Skeletal muscle tissue (tissue), 4 donors: ENCODE measurements around the gene NIF3L1. TPM values are rescaled to one million over a fixed set of nuclear protein-coding genes. Genes with fewer than 3 reads are reported as not detected.

Source experiments
- H3K27ac ChIP-seq: one replicate; pipeline ENCODE4 v1.7.0; 2013; ENCODE audit warnings: mild to moderate bottlenecking, low read depth, low read length, inconsistent platforms
- H3K27me3 ChIP-seq, 3 donors: one replicate each; pipeline ENCODE4 v1.7.0; 2013; ENCODE audit warnings: low read length in 3 of 3; ENCODE audit not compliant: control insufficient read depth in 3 of 3, insufficient read depth in 3 of 3
- H3K36me3 ChIP-seq, 3 donors: one replicate each; pipeline ENCODE4 v1.7.0; 2013; ENCODE audit warnings: low read length in 3 of 3; ENCODE audit not compliant: control insufficient read depth in 3 of 3, insufficient read depth in 3 of 3
- H3K4me1 ChIP-seq, 3 donors: one replicate each; pipeline ENCODE4 v1.7.0; 2013; ENCODE audit warnings: low read length in 3 of 3, mild to moderate bottlenecking in 3 of 3; ENCODE audit not compliant: control insufficient read depth in 3 of 3, insufficient read depth in 3 of 3
- H3K4me3 ChIP-seq, 3 donors: one replicate each; pipeline ENCODE4 v1.7.0; 2013; ENCODE audit warnings: low read length in 3 of 3
- H3K9ac ChIP-seq, 3 donors: one replicate each; pipeline ENCODE4 v1.7.0; 2013; ENCODE audit warnings: low read length in 3 of 3, mild to moderate bottlenecking in 3 of 3, moderate library complexity in 2 of 3, low read depth in 1 of 3
- H3K9me3 ChIP-seq, 3 donors: one replicate each; pipeline ENCODE4 v1.7.0; 2013; ENCODE audit warnings: low read length in 3 of 3; ENCODE audit not compliant: control insufficient read depth in 3 of 3
- total RNA-seq: library from RNA; depleted of rRNA; stranded (reverse); fragments of >200 nt; gene quantifications from one replicate; pipeline ENCODE4 v1.2.3, GENCODE V29; 2014
- donor health status: Osteomylitis.

NIF3L1 gene
- total RNA-seq, 1 donor from 2014 or later, result 23.0 TPM

GRCh38 chr2:200851398-200852248 is 37.5 kb upstream of the NIF3L1 start:
- Histone ChIP-seq H3K4me3 (no peak overlapping the region), H3K9me3 (no peaks in the 10 kb centered on the region), H3K4me1 (no peaks in the 10 kb centered on the region), H3K36me3 (peaks cover 42 to 55% (median 54%) of the 10 kb centered on the region in 3 donors), H3K27ac (no peak overlapping the region), H3K27me3 (no peaks in the 10 kb centered on the region), H3K9ac (no peak overlapping the region)

- Histone ChIP-seq H3K27ac (no peak overlapping the region), H3K4me1 (no peaks in the 10 kb centered on the region), H3K9me3 (no peaks in the 10 kb centered on the region), H3K27me3 (no peaks in the 10 kb centered on the region), H3K36me3 (peaks cover 51 to 65% (median 64%) of the 10 kb centered on the region in 3 donors), H3K9ac (no peak overlapping the region), H3K4me3 (no peak overlapping the region)
Observed at GRCh38 chr2:200852605-200853004, 36.6 kb upstream of the NIF3L1 start.

- peaks cover 18 to 21% (median 20%) of the 10 kb centered on the region in 3 donors for H3K4me1 ChIP-seq
- H3K27ac ChIP-seq, result no peak overlapping the region
- no peak overlapping the region for H3K4me3 ChIP-seq
- H3K9ac ChIP-seq, result no peak overlapping the region
- H3K9me3 ChIP-seq, result no peaks in the 10 kb centered on the region
- peaks cover 51 to 73% (median 72%) of the 10 kb centered on the region in 3 donors for H3K36me3 ChIP-seq
- no peaks in the 10 kb centered on the region for H3K27me3 ChIP-seq
Observed at GRCh38 chr2:200856806-200857205, 32.4 kb upstream of the NIF3L1 start.

- Histone ChIP-seq H3K9ac (peak overlapping the region in 2 of 3 donors; percentile 4 to 12), H3K4me3 (peak overlapping the region in 2 of 3 donors; percentile 38 to 100), H3K4me1 (peaks cover 23 to 27% (median 24%) of the 10 kb centered on the region in 3 donors), H3K27ac (peak overlapping the region; percentile 21), H3K36me3 (peaks cover 34 to 41% (median 41%) of the 10 kb centered on the region in 3 donors), H3K27me3 (no peaks in the 10 kb centered on the region), H3K9me3 (no peaks in the 10 kb centered on the region)
Observed at GRCh38 chr2:200860092-200860795, 28.9 kb upstream of the NIF3L1 start.

GRCh38 chr2:200861617-200862155 is 27.5 kb upstream of the NIF3L1 start:
- H3K27ac ChIP-seq, result peak overlapping the region; percentile 100

GRCh38 chr2:200862532-200863000 is 26.6 kb upstream of the NIF3L1 start:
- Histone ChIP-seq H3K4me1 (peaks cover 26 to 35% (median 28%) of the 10 kb centered on the region in 3 donors), H3K4me3 (peak overlapping the region; percentile 91 to 100 (median 100)), H3K9ac (peak overlapping the region; percentile 100), H3K27me3 (no peaks in the 10 kb centered on the region), H3K36me3 (peaks cover 14 to 21% (median 19%) of the 10 kb centered on the region in 3 donors), H3K27ac (peak overlapping the region; percentile 100), H3K9me3 (no peaks in the 10 kb centered on the region)

More at GRCh38 chr2:200861617-200862155, 27.5 kb upstream of the NIF3L1 start:
- no peaks in the 10 kb centered on the region for H3K9me3 ChIP-seq
- peaks cover 26 to 29% (median 28%) of the 10 kb centered on the region in 3 donors for H3K4me1 ChIP-seq
- H3K36me3 ChIP-seq, result peaks cover 22 to 29% (median 28%) of the 10 kb centered on the region in 3 donors
- peak overlapping the region; percentile 91 to 100 (median 100) for H3K4me3 ChIP-seq
- peak overlapping the region; percentile 46 to 60 (median 47) for H3K9ac ChIP-seq
- H3K27me3 ChIP-seq, result no peaks in the 10 kb centered on the region

GRCh38 chr2:200863782-200864175 is 25.4 kb upstream of the NIF3L1 start:
- H3K27ac ChIP-seq, result peak overlapping the region; percentile 100
- no peaks in the 10 kb centered on the region for H3K27me3 ChIP-seq
- peak overlapping the region; percentile 91 to 100 (median 100) for H3K4me3 ChIP-seq
- H3K9me3 ChIP-seq, result no peaks in the 10 kb centered on the region
- H3K36me3 ChIP-seq, result peaks cover 6 to 8% (median 8%) of the 10 kb centered on the region in 3 donors
- peak overlapping the region; percentile 100 for H3K9ac ChIP-seq
- H3K4me1 ChIP-seq, result peaks cover 21 to 34% (median 25%) of the 10 kb centered on the region in 3 donors

- Histone ChIP-seq H3K4me3 (peak within 1 kb of the TSS; percentile 91 to 100 (median 100)), H3K27me3 (no peaks in the 10 kb centered on the region), H3K27ac (peak within 1 kb of the TSS; percentile 100), H3K9me3 (no peaks in the 10 kb centered on the region), H3K36me3 (peaks cover 2 to 6% (median 3%) of the 10 kb centered on the region in 3 donors), H3K4me1 (peaks cover 15 to 28% (median 25%) of the 10 kb centered on the region in 3 donors), H3K9ac (peak within 1 kb of the TSS; percentile 100)
Observed at GRCh38 chr2:200864176-200865034, 24.8 kb upstream of the NIF3L1 start, which contains the start of gene CLK1. Gene CLK1, minus strand, starts transcription at chr2:200864658. Its CDS starts 2,796 bp downstream, at chr2:200861862.

- H3K9ac ChIP-seq, result no peak overlapping the region
- peaks cover 5 to 14% (median 7%) of the 10 kb centered on the region in 3 donors for H3K4me1 ChIP-seq
- H3K36me3 ChIP-seq, result peaks cover 0 to 6% (median 2%) of the 10 kb centered on the region in 3 donors
- no peak overlapping the region for H3K4me3 ChIP-seq
- no peaks in the 10 kb centered on the region for H3K9me3 ChIP-seq
- H3K27me3 ChIP-seq, result no peaks in the 10 kb centered on the region
- H3K27ac ChIP-seq, result no peak overlapping the region
Observed at GRCh38 chr2:200869014-200869413, 20.2 kb upstream of the NIF3L1 start.
